Stimulated activated CD4-positive, alpha-beta T cell treated with anti-CD3 and anti-CD28 coated beads, Interleukin-4, amount 100 ng/mL, for 1 hour (primary cell): ENCODE results near the gene SLC16A3.

ENCODE experiments used
- DNase-seq: peaks from one replicate; pipeline ENCODE4 v3.0.0-alpha.2; 2020

SLC16A3 gene

GRCh38 chr17:82237083-82237745 lies 8.4 kb downstream of the SLC16A3 start:
- DNase-seq = no peak

- no peak for DNase-seq
Observed at GRCh38 chr17:82237746-82238471, 9.1 kb downstream of the SLC16A3 start.

- peak; percentile 67 for DNase-seq
Observed at GRCh38 chr17:82238472-82239201, 9.8 kb downstream of the SLC16A3 start.

GRCh38 chr17:82239401-82239925 lies 10.6 kb downstream of the SLC16A3 start:
- no peak for DNase-seq

GRCh38 chr17:82239926-82240505 lies 11.2 kb downstream of the SLC16A3 start:
- no peak for DNase-seq

- no peak for DNase-seq
Observed at GRCh38 chr17:82240506-82241182, 11.8 kb downstream of the SLC16A3 start.

- DNase-seq = peak; percentile 56
Observed at GRCh38 chr17:82241183-82241925, 12.5 kb downstream of the SLC16A3 start.

GRCh38 chr17:82241926-82242697 lies 13.3 kb downstream of the SLC16A3 start:
- no peak for DNase-seq

GRCh38 chr17:82242698-82242976 lies 13.8 kb downstream of the SLC16A3 start:
- no peak for DNase-seq

- no peak for DNase-seq
Observed at GRCh38 chr17:82242977-82243647, 14.3 kb downstream of the SLC16A3 start.

GRCh38 chr17:82243648-82244412 lies 15.0 kb downstream of the SLC16A3 start:
- no peak for DNase-seq

- peak; percentile 47 for DNase-seq
Observed at GRCh38 chr17:82244413-82245133, 15.7 kb downstream of the SLC16A3 start.

GRCh38 chr17:82245134-82246039 lies 16.5 kb downstream of the SLC16A3 start:
- no peak for DNase-seq

GRCh38 chr17:82246040-82246364 lies 17.2 kb downstream of the SLC16A3 start:
- no peak for DNase-seq

- no peak for DNase-seq
Observed at GRCh38 chr17:82246365-82247181, 17.7 kb downstream of the SLC16A3 start.

GRCh38 chr17:82247182-82247823 lies 18.5 kb downstream of the SLC16A3 start:
- no peak for DNase-seq
